HUES64 (cell line): Measurements from ENCODE around the gene ASB4.

Source experiments
- H3K27ac ChIP-seq: 2 replicates; pipeline ENCODE4 v1.7.0; 2013; ENCODE audit warnings: low read depth, low read length, inconsistent platforms
- H3K27me3 ChIP-seq: 2 replicates; pipeline ENCODE4 v1.6.1; 2013; ENCODE audit warnings: mild to moderate bottlenecking, low read length; ENCODE audit not compliant: insufficient read depth
- H3K36me3 ChIP-seq: 2 replicates; pipeline ENCODE4 v1.6.1; 2013; ENCODE audit warnings: mild to moderate bottlenecking, low read length; ENCODE audit not compliant: insufficient read depth
- H3K4me1 ChIP-seq: 2 replicates; pipeline ENCODE4 v1.6.1; 2013; ENCODE audit warnings: mild to moderate bottlenecking, low read length, moderate library complexity; ENCODE audit not compliant: insufficient read depth
- H3K4me3 ChIP-seq: 2 replicates; pipeline ENCODE4 v1.5.1; 2013; ENCODE audit warnings: mild to moderate bottlenecking, low read length, moderate library complexity
- H3K9ac ChIP-seq: 2 replicates; pipeline ENCODE4 v1.6.1; 2013; ENCODE audit warnings: mild to moderate bottlenecking, low read depth, low read length
- H3K9me3 ChIP-seq: 2 replicates; pipeline ENCODE4 v1.6.1; 2013; ENCODE audit warnings: low read depth, low read length; ENCODE audit not compliant: insufficient read depth
- whole genome bisulfite sequencing: fragments of 150-250, 120-280 bp; methylation state at CpG from one replicate; pipeline ENCODE4 v1.1.7; 2013; ENCODE audit warnings: missing lambda C conversion rate; 5-methylcytosine and 5-hydroxymethylcytosine counted together

Gene ASB4

DNA sequence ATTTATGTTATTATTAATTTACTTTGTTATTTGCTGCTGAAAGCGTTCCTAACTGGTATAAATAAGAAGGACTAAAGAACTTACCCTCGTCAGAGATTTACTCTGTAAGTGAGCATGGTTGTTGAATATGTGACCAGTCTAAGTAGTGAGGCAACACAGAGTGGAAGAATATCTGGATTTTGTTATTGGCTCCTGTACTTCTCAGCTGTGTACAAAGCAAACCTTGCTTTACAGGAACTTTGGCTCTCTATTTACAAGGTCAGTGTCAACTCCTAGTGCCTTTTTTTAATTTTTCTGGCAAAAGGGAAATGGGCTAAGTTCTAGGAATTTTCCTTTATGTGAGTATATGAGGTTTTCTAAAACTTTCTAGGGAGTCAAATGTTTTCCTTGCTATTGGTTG is 74.9 kb downstream of the ASB4 start:
- Histone ChIP-seq H3K27ac (no peak overlapping the region), H3K36me3 (no peaks in the 10 kb centered on the region), H3K4me3 (no peak overlapping the region), H3K4me1 (no peaks in the 10 kb centered on the region), H3K9ac (no peak overlapping the region), H3K27me3 (no peaks in the 10 kb centered on the region), H3K9me3 (no peaks in the 10 kb centered on the region)
- 97% methylated on average over 2 of the region's 2 CpGs for WGBS

- Histone ChIP-seq H3K9me3 (no peaks in the 10 kb centered on the region), H3K27me3 (no peaks in the 10 kb centered on the region), H3K9ac (no peak overlapping the region), H3K4me1 (no peaks in the 10 kb centered on the region), H3K36me3 (no peaks in the 10 kb centered on the region), H3K27ac (no peak overlapping the region), H3K4me3 (no peak overlapping the region)
- whole genome bisulfite sequencing = 87% methylated on average over 1 of the region's 2 CpGs
Measured at GRCh38 chr7:95569720-95570119, 84.0 kb downstream of the ASB4 start.

GRCh38 chr7:95577137-95577536 is 91.4 kb downstream of the ASB4 start:
- WGBS = 66% methylated on average over 5 of the region's 5 CpGs
- Histone ChIP-seq H3K9me3 (no peaks in the 10 kb centered on the region), H3K27me3 (no peaks in the 10 kb centered on the region), H3K36me3 (no peaks in the 10 kb centered on the region), H3K9ac (no peak overlapping the region), H3K4me1 (no peaks in the 10 kb centered on the region; the same call in 1 of the 2 replicates), H3K4me3 (no peak overlapping the region), H3K27ac (no peak overlapping the region)

- Histone ChIP-seq H3K4me3 (no peak overlapping the region), H3K9ac (no peak overlapping the region), H3K36me3 (no peaks in the 10 kb centered on the region), H3K27ac (no peak overlapping the region), H3K27me3 (no peaks in the 10 kb centered on the region; the same call in 1 of the 2 replicates), H3K4me1 (no peaks in the 10 kb centered on the region; the same call in 1 of the 2 replicates), H3K9me3 (no peaks in the 10 kb centered on the region)
- WGBS = 94% methylated on average over 3 of the region's 3 CpGs
Measured at GRCh38 chr7:95578299-95578855, 92.6 kb downstream of the ASB4 start.

GRCh38 chr7:95579318-95579717 is 93.6 kb downstream of the ASB4 start:
- Histone ChIP-seq H3K36me3 (no peaks in the 10 kb centered on the region), H3K4me3 (no peak overlapping the region), H3K9me3 (no peaks in the 10 kb centered on the region), H3K27me3 (no peaks in the 10 kb centered on the region; the same call in 1 of the 2 replicates), H3K4me1 (no peaks in the 10 kb centered on the region; the same call in 1 of the 2 replicates), H3K27ac (no peak overlapping the region), H3K9ac (no peak overlapping the region)
- WGBS = 96% methylated on average over 4 of the region's 7 CpGs

DNA sequence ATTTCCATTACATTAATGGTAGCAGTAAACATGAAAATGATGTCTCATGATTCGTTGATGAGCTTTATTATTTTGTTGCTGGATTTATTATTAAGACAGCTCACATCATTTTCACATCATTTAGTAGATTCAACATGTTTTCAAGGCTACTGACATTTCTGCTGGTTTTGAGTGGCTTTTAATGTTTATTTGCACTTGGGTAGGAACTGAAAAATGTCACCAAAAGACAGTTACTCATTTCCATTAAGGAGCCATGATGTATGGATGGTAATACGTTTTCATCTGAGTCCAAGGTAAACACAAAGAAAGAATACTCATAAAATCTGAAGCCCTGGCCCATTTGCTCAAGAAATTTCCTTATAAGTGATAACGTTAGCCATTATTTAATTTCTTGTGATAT is 95.7 kb downstream of the ASB4 start:
- Histone ChIP-seq H3K9me3 (no peaks in the 10 kb centered on the region), H3K36me3 (no peaks in the 10 kb centered on the region), H3K27me3 (no peaks in the 10 kb centered on the region; the same call in 1 of the 2 replicates), H3K27ac (no peak overlapping the region), H3K4me1 (no peaks in the 10 kb centered on the region; the same call in 1 of the 2 replicates), H3K4me3 (no peak overlapping the region), H3K9ac (no peak overlapping the region)
- 63% methylated on average over 1 of the region's 3 CpGs for WGBS

- Histone ChIP-seq H3K9me3 (no peaks in the 10 kb centered on the region), H3K9ac (no peak overlapping the region), H3K36me3 (no peaks in the 10 kb centered on the region), H3K4me3 (no peak overlapping the region), H3K27me3 (no peaks in the 10 kb centered on the region; the same call in 1 of the 2 replicates), H3K27ac (no peak overlapping the region), H3K4me1 (no peaks in the 10 kb centered on the region)
- 91% methylated on average over 3 of the region's 4 CpGs for WGBS
Measured at GRCh38 chr7:95582578-95583293, 97.0 kb downstream of the ASB4 start.

DNA sequence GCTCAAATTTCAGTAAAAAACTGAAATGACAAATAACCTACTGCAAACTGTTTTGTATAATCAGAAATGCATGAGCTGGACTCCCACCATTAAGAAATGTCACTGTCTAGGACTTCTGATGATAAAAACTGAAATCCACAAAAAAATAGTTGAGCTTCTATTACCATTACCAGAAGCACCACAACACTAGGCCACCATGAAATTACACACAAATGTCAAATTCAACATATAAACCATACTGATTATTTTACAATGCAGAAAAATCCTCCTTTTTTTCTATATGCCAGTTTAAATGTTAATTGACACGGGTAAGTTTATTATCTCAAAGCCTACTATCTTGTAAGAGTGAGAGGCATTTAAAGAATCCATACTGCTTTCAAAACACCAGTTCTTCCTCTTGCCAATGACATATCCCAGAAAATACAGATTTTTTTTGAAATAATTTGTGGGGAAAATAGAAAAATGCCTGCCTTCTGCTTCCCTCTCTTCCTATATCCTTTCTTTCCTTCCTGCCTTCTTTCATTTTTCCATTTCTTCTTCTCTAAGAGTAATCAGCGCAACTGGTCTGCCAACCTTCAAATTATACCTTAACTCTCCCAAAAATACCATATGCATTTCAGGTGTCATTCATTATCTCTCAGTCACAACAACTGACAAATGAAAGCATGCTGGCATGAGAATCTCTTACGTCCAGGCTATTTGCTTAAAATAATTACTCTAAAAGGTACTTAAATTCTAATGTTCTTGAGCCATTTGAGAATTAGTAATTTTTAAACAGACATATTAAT is 98.3 kb downstream of the ASB4 start:
- no peak overlapping the region for H3K27ac ChIP-seq
- H3K27me3 ChIP-seq = no peaks in the 10 kb centered on the region; the same call in 1 of the 2 replicates
- H3K9ac ChIP-seq = no peak overlapping the region
- no peaks in the 10 kb centered on the region for H3K36me3 ChIP-seq
- H3K4me3 ChIP-seq = no peak overlapping the region
- H3K4me1 ChIP-seq = no peaks in the 10 kb centered on the region
- no peaks in the 10 kb centered on the region for H3K9me3 ChIP-seq
- 90% methylated on average over 2 of the region's 3 CpGs for WGBS

GRCh38 chr7:95584769-95585425 is 99.2 kb downstream of the ASB4 start:
- WGBS = no CpG with 5 or more reads among the region's 1 CpG
- Histone ChIP-seq H3K4me1 (no peaks in the 10 kb centered on the region), H3K27ac (no peak overlapping the region), H3K9ac (no peak overlapping the region), H3K9me3 (no peaks in the 10 kb centered on the region), H3K4me3 (no peak overlapping the region), H3K36me3 (no peaks in the 10 kb centered on the region), H3K27me3 (no peaks in the 10 kb centered on the region; the same call in 1 of the 2 replicates)

DNA sequence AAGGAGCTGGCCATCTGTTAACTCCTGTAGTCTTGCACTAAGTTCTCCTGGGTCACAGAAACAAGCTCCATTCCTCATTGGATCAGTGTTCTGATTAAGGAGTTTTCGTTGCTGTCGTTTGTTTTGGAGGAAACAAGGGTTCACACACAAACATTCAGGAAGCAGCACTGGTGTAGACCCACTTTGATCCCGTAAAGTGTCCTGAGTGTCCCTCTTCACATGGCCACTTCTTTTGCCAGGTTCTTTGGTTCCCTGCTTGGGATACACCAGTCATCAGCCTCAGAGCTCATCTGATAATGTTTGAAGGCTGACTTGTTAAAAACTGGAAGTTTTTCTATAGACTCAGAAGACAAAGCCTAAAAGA is 99.7 kb downstream of the ASB4 start:
- Histone ChIP-seq H3K9ac (no peak overlapping the region), H3K36me3 (no peaks in the 10 kb centered on the region), H3K9me3 (no peaks in the 10 kb centered on the region), H3K27me3 (no peaks in the 10 kb centered on the region; the same call in 1 of the 2 replicates), H3K27ac (no peak overlapping the region), H3K4me1 (no peaks in the 10 kb centered on the region), H3K4me3 (no peak overlapping the region)
- 94% methylated on average over 3 of the region's 3 CpGs for WGBS

DNA sequence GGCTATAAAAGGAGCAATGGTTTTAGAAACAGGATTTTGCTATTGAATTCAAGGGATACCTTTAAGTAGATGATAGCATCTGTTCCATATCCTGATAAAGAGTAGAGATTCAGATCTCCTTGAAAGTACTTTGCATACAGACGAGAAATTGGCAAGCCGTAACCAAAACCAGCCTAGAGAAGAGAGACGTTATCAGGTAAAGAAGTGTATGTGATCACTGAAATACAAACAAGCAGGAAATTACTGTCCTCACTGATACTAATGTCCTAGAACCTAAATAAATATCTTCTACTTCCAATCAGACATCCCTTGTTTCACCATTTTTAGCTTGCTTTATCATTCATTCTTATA is 101.2 kb downstream of the ASB4 start:
- Histone ChIP-seq H3K4me1 (no peaks in the 10 kb centered on the region), H3K27ac (no peak overlapping the region), H3K9ac (no peak overlapping the region), H3K4me3 (no peak overlapping the region), H3K36me3 (no peaks in the 10 kb centered on the region), H3K9me3 (no peaks in the 10 kb centered on the region), H3K27me3 (no peaks in the 10 kb centered on the region; the same call in 1 of the 2 replicates)
- 96% methylated on average over 3 of the region's 3 CpGs for WGBS
